Eye (tissue), 1 donor: ENCODE data around the gene TM9SF1.

ENCODE experiments used
- DNase-seq: peaks from one replicate; pipeline ENCODE4 v3.0.0-alpha.2; 2015

Gene TM9SF1

GRCh38 chr14:24178399-24179178 lies 16.7 kb downstream of the TM9SF1 start:
- DNase-seq: no peak

GRCh38 chr14:24177891-24178290 lies 17.4 kb downstream of the TM9SF1 start:
- DNase-seq: no peak

DNA sequence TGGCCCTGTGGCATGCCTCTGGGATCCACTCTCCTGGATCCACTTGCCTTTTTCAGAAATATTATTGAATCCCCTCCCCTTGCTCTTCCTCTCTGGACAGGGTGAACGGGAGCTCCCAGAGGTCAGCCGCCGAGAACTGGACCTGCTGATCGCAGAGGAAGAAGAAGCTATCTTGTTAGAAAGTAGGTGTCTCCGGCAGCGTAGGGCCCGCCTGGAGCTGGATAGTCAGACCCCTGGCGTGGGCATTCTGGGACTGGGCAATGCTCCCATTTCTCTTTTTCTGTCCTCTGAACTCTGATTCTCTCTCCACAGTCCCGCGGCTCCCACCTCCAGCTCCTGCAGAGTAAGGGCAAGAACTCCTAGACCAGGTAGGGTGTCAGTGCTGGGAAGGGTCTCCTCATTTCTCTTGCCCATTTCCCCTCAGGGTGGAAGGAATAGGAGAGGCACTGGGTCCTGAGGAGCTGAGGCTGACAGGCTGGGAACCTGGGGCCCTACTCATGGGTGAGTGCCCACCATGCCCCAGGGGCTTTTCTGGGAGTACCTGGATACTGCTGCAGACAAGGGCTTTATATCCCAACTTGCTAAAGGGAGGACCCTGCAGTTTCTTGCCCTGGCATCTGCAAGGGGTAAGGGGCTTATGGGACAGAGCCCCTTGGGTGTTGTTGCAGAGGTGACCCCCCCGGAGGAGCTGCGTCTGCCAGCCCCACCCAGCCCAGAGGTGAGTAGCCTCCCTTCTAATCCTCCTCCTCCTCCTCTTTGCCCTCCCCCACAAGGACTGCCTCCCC lies 18.0 kb downstream of the TM9SF1 start:
- no peak for DNase-seq

- no peak for DNase-seq
Measured at GRCh38 chr14:24176599-24176998, 18.6 kb downstream of the TM9SF1 start.

- no peak for DNase-seq
Measured at GRCh38 chr14:24172871-24173281, 22.4 kb downstream of the TM9SF1 start.

DNA sequence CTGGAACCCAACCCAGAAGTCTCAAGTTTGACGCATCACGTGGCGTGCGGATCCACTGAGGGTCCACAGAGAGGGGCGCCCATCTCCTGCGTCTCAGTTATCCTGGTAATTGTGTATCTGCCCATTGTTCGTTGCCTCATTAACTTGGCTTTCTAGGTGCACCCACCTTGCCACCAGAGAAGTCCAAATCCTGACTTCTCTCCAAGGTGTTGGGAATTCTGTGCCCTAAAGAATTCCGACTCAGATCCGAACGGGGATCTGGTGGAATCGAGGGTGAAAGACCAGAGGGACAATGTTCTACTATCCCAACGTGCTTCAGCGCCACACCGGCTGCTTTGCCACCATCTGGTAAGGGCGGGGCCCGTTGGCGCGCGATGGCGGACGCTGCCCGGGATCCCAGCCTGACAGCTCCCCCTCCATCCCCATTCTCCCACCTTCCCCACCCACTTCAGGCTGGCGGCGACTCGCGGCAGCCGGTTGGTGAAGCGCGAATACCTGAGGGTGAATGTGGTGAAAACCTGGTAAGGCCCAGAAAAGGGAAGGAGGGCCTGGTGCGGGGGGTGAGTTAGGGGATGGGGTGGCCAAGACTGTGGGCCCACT lies 22.9 kb downstream of the TM9SF1 start:
- no peak for DNase-seq

GRCh38 chr14:24171422-24172260 lies 23.6 kb downstream of the TM9SF1 start, which contains the start of gene REC8:
Gene REC8, plus strand, starts transcription at chr14:24172080. Its CDS starts 473 bp downstream, at chr14:24172553.
- DNase-seq: peak; percentile 99

DNA sequence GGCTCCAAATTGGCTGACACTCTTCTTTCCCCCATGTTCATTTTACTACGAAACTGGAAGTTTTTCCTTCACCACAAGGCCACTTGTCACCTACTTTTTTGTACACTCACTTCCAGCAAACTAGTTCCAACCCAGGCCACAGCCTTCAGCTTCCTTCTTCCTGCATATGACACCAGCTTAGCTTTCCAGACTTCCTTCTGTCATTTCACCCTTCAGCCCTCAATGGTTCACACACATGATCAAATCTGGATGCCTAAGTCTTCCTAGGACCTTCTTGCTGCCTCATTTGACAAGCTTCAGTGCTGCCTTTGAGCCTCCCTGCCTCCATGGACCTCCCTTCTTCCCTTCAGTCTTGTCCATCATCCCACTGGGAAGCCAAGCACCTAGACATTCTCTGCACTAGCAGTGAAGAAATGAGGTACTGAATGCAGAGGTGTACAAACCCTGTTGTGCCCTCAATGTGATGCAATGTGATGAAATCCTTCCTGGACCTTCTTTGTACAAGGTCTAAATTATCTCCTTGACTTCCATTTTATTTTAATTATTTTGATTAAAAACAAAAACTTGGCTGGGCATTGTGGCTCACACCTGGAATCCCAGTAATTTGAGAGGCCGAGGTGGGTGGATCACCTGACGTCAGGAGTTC lies 27.6 kb downstream of the TM9SF1 start:
- DNase-seq: no peak

- DNase-seq: no peak
Measured at GRCh38 chr14:24165785-24166184, 29.5 kb downstream of the TM9SF1 start.

DNA sequence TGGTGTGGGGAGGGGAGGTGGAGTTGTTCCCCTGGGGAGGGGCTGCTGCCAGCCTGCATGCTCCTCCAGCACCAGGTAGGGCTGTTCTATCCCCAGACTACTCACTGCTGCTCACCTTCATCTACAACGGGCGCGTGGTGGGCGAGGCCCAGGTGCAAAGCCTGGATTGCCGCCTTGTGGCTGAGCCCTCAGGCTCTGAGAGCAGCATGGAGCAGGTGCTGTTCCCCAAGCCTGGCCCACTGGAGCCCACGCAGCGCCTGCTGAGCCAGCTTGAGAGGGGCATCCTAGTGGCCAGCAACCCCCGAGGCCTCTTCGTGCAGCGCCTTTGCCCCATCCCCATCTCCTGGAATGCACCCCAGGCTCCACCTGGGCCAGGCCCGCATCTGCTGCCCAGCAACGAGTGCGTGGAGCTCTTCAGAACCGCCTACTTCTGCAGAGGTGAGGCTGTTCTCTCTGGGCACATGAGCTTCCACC lies 30.7 kb downstream of the TM9SF1 start:
- DNase-seq: no peak

DNA sequence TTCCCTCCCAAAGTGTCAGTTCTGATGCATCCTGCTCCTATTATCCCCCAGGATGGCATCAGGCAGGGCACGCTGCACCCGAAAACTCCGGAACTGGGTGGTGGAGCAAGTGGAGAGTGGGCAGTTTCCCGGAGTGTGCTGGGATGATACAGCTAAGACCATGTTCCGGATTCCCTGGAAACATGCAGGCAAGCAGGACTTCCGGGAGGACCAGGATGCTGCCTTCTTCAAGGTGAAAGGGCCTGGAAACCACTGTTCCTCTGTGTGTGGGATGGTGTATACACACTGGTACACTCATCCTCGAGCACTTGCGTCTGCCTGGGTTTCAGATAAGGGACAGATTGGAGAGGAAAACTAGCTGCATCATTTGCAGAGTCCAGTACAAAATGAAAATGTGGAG lies 33.1 kb downstream of the TM9SF1 start:
- DNase-seq: no peak

- peak; percentile 98 for DNase-seq
Measured at GRCh38 chr14:24160850-24161804, 34.1 kb downstream of the TM9SF1 start, which contains the start of gene IRF9. Gene IRF9, plus strand, starts transcription at chr14:24161265. Its CDS starts 880 bp downstream, at chr14:24162145.

DNA sequence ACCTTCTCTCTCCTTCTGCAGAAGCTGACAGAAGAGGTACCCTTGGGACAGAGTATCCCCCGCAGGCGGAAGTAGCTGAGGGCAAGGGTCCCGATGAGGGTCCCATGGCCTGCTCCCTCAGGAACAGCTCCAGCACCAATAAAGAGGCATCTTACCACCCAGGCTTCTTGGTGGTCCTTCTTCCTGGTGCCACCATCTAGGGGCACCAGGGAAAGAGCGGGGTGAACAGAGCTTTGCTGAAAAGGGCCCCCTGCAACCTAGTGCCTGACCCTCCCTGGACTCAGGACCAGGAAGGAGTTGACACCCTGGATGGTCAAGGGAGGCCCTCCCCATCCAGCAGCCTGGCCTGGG lies 34.8 kb downstream of the TM9SF1 start:
- no peak for DNase-seq

DNA sequence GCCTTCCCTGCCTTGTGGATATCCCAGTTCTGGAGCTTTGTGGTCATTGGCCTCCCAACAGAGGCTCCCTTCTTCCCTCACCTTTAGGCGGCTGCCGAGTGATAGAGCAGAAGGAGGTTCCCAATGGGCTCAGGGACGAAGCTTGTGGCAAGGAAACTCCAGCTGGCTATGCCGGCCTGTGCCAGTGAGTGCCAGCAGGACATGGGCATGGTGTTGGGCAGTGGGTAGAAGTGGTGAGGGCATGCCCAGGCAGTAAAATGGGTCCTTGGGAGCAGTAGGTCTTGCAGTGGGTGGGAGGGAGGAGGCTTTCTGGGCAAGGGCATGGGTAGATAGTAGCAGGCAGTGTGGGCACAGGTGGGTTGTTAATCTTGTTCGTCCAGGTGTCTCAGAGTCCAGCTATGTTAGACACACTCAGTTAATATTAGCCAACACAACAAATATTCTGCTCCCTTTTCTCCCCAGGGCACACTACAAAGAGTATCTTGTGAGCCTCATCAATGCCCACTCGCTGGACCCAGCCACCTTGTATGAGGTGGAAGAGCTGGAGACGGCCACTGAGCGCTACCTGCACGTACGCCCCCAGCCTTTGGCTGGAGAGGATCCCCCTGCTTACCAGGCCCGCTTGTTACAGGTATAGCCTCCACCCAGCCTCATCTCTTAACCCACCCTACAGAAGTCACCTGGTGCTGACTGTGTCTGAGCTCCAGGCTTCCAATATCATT lies 35.3 kb downstream of the TM9SF1 start:
- no peak for DNase-seq

DNA sequence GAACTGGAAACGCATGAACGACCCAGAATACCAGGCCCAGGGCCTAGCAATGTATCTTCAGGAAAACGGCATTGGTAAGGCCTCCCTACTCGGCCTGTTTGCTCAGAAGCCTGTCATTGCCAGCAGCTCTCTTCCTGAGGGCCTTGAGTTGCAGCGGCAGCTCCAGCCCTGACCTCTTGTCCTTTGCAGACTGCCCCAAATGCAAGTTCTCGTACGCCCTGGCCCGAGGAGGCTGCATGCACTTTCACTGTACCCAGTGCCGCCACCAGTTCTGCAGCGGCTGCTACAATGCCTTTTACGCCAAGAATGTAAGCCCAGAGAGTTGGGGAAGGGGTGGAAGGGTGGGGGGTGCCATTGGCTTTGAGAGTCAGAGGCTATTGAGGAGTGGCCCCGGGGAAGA lies 37.9 kb downstream of the TM9SF1 start:
- no peak for DNase-seq

- no peak for DNase-seq
Measured at GRCh38 chr14:24156840-24157239, 38.4 kb downstream of the TM9SF1 start.

GRCh38 chr14:24155100-24155499 lies 40.1 kb downstream of the TM9SF1 start:
- no peak for DNase-seq

DNA sequence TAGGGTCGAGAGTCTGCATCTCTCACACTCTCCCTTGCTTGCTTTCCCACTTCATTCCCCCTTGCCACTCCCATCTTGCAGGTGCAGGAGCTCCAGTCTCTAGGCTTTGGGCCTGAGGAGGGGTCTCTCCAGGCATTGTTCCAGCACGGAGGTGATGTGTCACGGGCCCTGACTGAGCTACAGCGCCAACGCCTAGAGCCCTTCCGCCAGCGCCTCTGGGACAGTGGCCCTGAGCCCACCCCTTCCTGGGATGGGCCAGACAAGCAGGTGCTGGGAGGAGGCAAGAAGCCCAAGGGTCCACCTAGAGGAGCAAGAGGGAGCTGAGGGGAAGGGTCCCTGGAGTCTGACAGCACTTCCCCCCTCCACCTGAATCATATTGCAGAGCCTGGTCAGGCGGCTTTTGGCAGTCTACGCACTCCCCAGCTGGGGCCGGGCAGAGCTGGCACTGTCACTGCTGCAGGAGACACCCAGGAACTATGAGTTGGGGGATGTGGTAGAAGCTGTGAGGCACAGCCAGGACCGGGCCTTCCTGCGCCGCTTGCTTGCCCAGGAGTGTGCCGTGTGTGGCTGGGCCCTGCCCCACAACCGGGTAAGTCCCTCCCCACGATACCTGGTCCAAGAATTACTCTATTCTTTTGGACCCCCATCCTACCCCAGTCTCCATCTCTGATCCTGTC lies 43.7 kb downstream of the TM9SF1 start:
- DNase-seq: no peak

GRCh38 chr14:24150993-24151392 lies 44.2 kb downstream of the TM9SF1 start:
- DNase-seq: no peak

DNA sequence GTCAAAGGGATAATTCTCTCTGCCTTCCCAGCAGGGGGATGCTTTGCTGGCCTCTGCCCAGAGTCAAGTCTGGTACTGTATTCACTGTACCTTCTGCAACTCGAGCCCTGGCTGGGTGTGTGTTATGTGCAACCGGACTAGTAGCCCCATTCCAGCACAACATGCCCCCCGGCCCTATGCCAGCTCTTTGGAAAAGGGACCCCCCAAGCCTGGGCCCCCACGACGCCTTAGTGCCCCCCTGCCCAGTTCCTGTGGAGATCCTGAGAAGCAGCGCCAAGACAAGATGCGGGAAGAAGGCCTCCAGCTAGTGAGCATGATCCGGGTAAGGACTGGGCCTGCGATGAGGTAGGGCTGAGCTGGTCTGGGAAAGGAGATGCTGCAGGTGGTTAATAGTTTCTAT lies 44.7 kb downstream of the TM9SF1 start:
- DNase-seq: no peak
